ENCODE data around the gene DPP7. TPM values are rescaled to one million over a fixed set of nuclear protein-coding genes. Genes with fewer than 3 reads are reported as not detected.

DPP7 gene
- total RNA-seq, 1 experiment from 2014 or later = 291 TPM

DNA sequence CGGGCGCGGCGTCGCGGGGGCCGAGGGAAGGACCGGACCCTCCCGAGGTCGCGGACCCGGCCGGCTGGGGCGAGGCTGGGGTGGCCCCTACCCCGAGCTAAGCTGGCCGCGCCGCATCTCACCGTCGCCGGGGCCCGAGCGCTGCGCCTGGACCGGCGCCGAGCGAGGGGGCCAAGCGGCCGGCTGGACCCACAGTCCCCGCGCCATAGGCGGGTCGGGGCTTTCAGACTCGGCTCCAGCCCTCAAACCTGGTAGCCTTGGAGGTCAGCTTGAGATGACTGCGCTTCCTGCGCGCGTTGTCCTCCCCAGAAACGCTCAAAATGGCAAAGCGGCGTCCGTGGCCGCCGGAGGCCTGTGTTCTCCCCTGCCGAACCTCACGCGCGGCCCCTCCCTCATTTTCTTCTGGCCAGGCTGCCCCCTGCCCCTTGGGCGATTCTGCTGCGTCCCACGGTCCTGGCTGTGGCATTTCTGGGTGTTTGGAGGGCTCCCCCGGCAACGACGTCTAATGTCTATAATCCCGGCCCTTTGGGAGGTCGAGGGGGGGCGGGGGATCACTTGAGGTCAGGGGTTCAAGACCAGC is 15.7 kb upstream of the DPP7 start:
- no peak for ATAC-seq
- BruUV-seq (replicated peaks) = no TSS peak
- H3K27ac ChIP-seq (ENCODE audit: low read depth, low read length) = peak overlapping the region; percentile 89
- intact Hi-C loops (cut with micrococcal nuclease) = no loop called here
- H3K4me1 ChIP-seq (ENCODE audit: control insufficient read depth in 1 of 2, insufficient read depth in 2 of 2, low read length in 2 of 2) = peaks cover 28 to 42% of the 10 kb centered on the region in 2 experiments
- ChIA-PET RAD21 (ENCODE audit: low non-redundant PET in 1 of 2, low total read pairs in 2 of 2, uncharacterized antibody in 2 of 2, unreplicated experiment in 2 of 2) (interaction anchor here in 1 of 2 experiments (0.6 to 1.0 kb wide), 3 partner anchors 21 to 106 kb away, joined by 3 read pairs; partner anchors contain the start of gene RNF224), POLR2A (interaction anchor here (0.9 to 1.6 kb wide), 5 partner anchors 20 to 97 kb away, joined by 3 to 20 read pairs (median 4); partner anchors contain the start of genes MAN1B1, RNF224 and TPRN), CTCF (interaction anchor here (0.9 to 3.3 kb wide), 5 partner anchors 20 to 106 kb away, joined by 3 to 21 read pairs (median 8); partner anchors contain the start of gene RNF224)
- H4K20me1 ChIP-seq (ENCODE audit: insufficient read depth) = 0 out of 2 replicates have a peak, but pooled peaks cover 3% of the 10 kb centered on the region
- H3K9ac ChIP-seq (ENCODE audit: low read length) = 0 out of 2 replicates have a peak overlapping the region, but pooled peaks have one; percentile 97
- TF ChIP-seq ELF1 (IDR thresholded peaks at IDR 0.05; ENCODE audit: borderline replicate concordance, low read depth) (no peak), JUND (IDR thresholded peaks at IDR 0.05) (no peak), RAD21 (IDR thresholded peaks at IDR 0.05; ENCODE audit: low read depth) (no peak), EZH2 (IDR thresholded peaks at IDR 0.05) (no peak), EZH2phosphoT487 (IDR thresholded peaks at IDR 0.05; ENCODE audit: borderline replicate concordance) (no peak), POLR2AphosphoS5 (IDR thresholded peaks at IDR 0.05; ENCODE audit: low read depth, low read length) (no peak), FOSL1 (IDR thresholded peaks at IDR 0.05; ENCODE audit: low read depth) (no peak), CBX3 (IDR thresholded peaks at IDR 0.05; ENCODE audit: low read depth) (no peak), ZFX (IDR thresholded peaks at IDR 0.05) (no peak), SRF (IDR thresholded peaks at IDR 0.05; ENCODE audit: low read depth) (no peak)
- TF ChIP-seq, protein P1, sequence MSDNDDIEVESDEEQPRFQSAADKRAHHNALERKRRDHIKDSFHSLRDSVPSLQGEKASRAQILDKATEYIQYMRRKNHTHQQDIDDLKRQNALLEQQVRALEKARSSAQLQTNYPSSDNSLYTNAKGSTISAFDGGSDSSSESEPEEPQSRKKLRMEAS (IDR thresholded peaks at IDR 0.05) = no peak
- peak overlapping the region; percentile 86 for H3K4me2 ChIP-seq (ENCODE audit: low read length)
- no peaks in the 10 kb centered on the region for H3K36me3 ChIP-seq (ENCODE audit: control insufficient read depth in 1 of 2, insufficient read depth in 2 of 2, low read length in 2 of 2)
- H3K79me2 ChIP-seq (ENCODE audit: insufficient read depth, low read length) = peaks cover 31% of the 10 kb centered on the region
- no peaks in the 10 kb centered on the region for H3K27me3 ChIP-seq (ENCODE audit: insufficient read depth, low read length)
- H3K4me3 ChIP-seq (replicated peaks in 1 of 2; ENCODE audit: low read depth in 1 of 2, low read length in 2 of 2) = peak overlapping the region; percentile 85 to 94; a peak in 3 of 4 replicates
- no peaks in the 10 kb centered on the region for H3K9me2 ChIP-seq (ENCODE audit: insufficient read depth)
- no peak for DNase-seq (ENCODE audit: low read depth, low spot score)
- H3K9me3 ChIP-seq (ENCODE audit: control insufficient read depth in 1 of 2, insufficient read depth in 1 of 2, low read depth in 1 of 2, low read length in 2 of 2) = no peaks in the 10 kb centered on the region
- no peak overlapping the region for H2AFZ ChIP-seq (ENCODE audit: low read depth, low read length, poor library complexity, severe bottlenecking)
